ENCODE results near the gene NGDN. TPM values are rescaled to one million over a fixed set of nuclear protein-coding genes. Genes with fewer than 3 reads are reported as not detected.

NGDN gene
- total RNA-seq, 6 donors from 2014 or later, result 25.4 to 42.6 (median 35.5) TPM

- WGBS, 2 donors, result 47 to 70% methylated on average over 1 of the region's 1 CpG
- H3K27ac ChIP-seq, result no peak overlapping the region
- TF ChIP-seq EP300 (IDR thresholded peaks at IDR 0.05), result no peak
- TF ChIP-seq, protein P1, sequence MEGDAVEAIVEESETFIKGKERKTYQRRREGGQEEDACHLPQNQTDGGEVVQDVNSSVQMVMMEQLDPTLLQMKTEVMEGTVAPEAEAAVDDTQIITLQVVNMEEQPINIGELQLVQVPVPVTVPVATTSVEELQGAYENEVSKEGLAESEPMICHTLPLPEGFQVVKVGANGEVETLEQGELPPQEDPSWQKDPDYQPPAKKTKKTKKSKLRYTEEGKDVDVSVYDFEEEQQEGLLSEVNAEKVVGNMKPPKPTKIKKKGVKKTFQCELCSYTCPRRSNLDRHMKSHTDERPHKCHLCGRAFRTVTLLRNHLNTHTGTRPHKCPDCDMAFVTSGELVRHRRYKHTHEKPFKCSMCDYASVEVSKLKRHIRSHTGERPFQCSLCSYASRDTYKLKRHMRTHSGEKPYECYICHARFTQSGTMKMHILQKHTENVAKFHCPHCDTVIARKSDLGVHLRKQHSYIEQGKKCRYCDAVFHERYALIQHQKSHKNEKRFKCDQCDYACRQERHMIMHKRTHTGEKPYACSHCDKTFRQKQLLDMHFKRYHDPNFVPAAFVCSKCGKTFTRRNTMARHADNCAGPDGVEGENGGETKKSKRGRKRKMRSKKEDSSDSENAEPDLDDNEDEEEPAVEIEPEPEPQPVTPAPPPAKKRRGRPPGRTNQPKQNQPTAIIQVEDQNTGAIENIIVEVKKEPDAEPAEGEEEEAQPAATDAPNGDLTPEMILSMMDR (IDR thresholded peaks at IDR 0.05), result no peak
- no peak for TF ChIP-seq POLR2AphosphoS5 (IDR thresholded peaks at IDR 0.05)
- no peak for TF ChIP-seq POLR2A (IDR thresholded peaks at IDR 0.05)
- no peak overlapping the region for H3K4me3 ChIP-seq
- H3K9me3 ChIP-seq, result no peaks in the 10 kb centered on the region
- H3K36me3 ChIP-seq, result no peaks in the 10 kb centered on the region
- H3K27me3 ChIP-seq, result no peaks in the 10 kb centered on the region
- DNase-seq (no peak), ATAC-seq (ENCODE audit: low FRiP score in 2 of 2) (no peak)
- H3K4me1 ChIP-seq, result no peaks in the 10 kb centered on the region
These were observed 25.2 kb upstream of the NGDN start for GRCh38 chr14:23444314-23444713.

GRCh38 chr14:23445773-23446172 is 23.7 kb upstream of the NGDN start:
- no peaks in the 10 kb centered on the region for H3K9me3 ChIP-seq
- no peak overlapping the region for H3K4me3 ChIP-seq
- no peaks in the 10 kb centered on the region for H3K27me3 ChIP-seq
- no peak overlapping the region for H3K27ac ChIP-seq
- H3K36me3 ChIP-seq, result no peaks in the 10 kb centered on the region
- WGBS, 2 donors, result 63 to 77% methylated on average over 4 of the region's 4 CpGs
- no peaks in the 10 kb centered on the region for H3K4me1 ChIP-seq
- TF ChIP-seq, protein P1 (IDR thresholded peaks at IDR 0.05), result no peak
- TF ChIP-seq EP300 (IDR thresholded peaks at IDR 0.05) (no peak), POLR2A (IDR thresholded peaks at IDR 0.05) (no peak), POLR2AphosphoS5 (IDR thresholded peaks at IDR 0.05) (no peak)
- no peak for ATAC-seq (ENCODE audit: low FRiP score in 2 of 2)
- no peak for DNase-seq

DNA sequence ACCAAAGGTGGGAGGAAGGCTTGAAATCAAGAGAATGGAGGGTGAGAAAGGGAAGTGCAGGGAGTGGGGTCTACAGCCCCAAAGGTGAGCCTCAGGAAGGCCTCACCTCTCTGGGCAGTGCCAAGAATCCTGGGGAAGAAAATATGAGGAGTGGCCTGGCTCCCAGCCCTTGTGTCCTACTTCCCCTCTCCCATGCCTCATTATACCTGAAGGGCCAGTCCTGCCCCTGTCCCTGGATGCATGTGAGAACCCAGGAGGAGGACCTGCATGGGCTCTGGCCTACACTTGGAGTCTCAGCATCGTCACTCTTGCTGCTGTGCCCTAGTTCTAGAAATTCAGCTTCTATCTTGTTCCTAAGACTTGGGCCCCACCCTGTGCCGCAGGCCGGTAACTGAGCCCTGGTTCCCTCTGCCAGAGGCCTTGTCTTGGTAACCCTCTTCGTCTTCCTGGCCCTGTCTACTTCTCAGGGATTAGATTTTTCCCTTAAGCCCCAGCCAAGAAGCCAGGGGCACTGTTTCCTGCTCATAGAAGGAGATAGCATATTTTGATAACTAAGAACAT is 23.1 kb upstream of the NGDN start:
- Histone ChIP-seq H3K4me3 (no peak overlapping the region), H3K27ac (no peak overlapping the region), H3K27me3 (no peaks in the 10 kb centered on the region), H3K9me3 (no peaks in the 10 kb centered on the region), H3K4me1 (no peaks in the 10 kb centered on the region), H3K36me3 (no peaks in the 10 kb centered on the region)
- 63 to 76% methylated on average over 4 of the region's 4 CpGs for WGBS, 2 donors
- DNase-seq (no peak), ATAC-seq (ENCODE audit: low FRiP score in 2 of 2) (no peak)
- no peak for TF ChIP-seq POLR2AphosphoS5 (IDR thresholded peaks at IDR 0.05)
- TF ChIP-seq, protein P1 (IDR thresholded peaks at IDR 0.05), result no peak
- TF ChIP-seq EP300 (IDR thresholded peaks at IDR 0.05), result no peak
- no peak for TF ChIP-seq POLR2A (IDR thresholded peaks at IDR 0.05)

- TF ChIP-seq POLR2A (IDR thresholded peaks at IDR 0.05), result no peak
- TF ChIP-seq, protein P1 (IDR thresholded peaks at IDR 0.05), result no peak
- TF ChIP-seq POLR2AphosphoS5 (IDR thresholded peaks at IDR 0.05), result no peak
- TF ChIP-seq EP300 (IDR thresholded peaks at IDR 0.05), result no peak
- ATAC-seq (ENCODE audit: low FRiP score in 2 of 2) (no peak), DNase-seq (no peak)
These were observed 21.8 kb upstream of the NGDN start for GRCh38 chr14:23447361-23448350.

More at GRCh38 chr14:23447361-23448350, 21.8 kb upstream of the NGDN start:
- Histone ChIP-seq H3K4me1 (no peaks in the 10 kb centered on the region), H3K27me3 (no peaks in the 10 kb centered on the region), H3K36me3 (no peaks in the 10 kb centered on the region), H3K27ac (no peak overlapping the region), H3K9me3 (no peaks in the 10 kb centered on the region), H3K4me3 (no peak overlapping the region)
- WGBS, 2 donors, result 78 to 80% methylated on average over 7 of the region's 7 CpGs
